ENCODE data around the gene SLC7A4.
"Not testable (repeated sequence)": the region's sequence is repeated elsewhere in the genome, so short reads cannot be mapped to it uniquely, and the experiment has no call there.

GRCh38 chr22:21071796-21072195, 39.4 kb upstream of the SLC7A4 start:
- not testable (repeated sequence) for TF ChIP-seq CTCF, EZH2 (IDR thresholded peaks at IDR 0.05)

Measured in neural progenitor cell (in vitro differentiated cells).